A549 (cell line): ENCODE results near the gene AHCTF1. TPM values are rescaled to one million over a fixed set of nuclear protein-coding genes. Genes with fewer than 3 reads are reported as not detected.

Source experiments
- ATAC-seq, 2 experiments: fragments of 200-7000 bp in 1 of 2; fragments of >200 bp in 1 of 2; cut with Nextera tagmentation in 1 of 2; cut with Tn5 transposase in 1 of 2; 3 replicates each; pipeline versions ENCODE4 v1.8.0 to v1.9.1; 2018 to 2020; ENCODE audit warnings: mild to moderate bottlenecking in 1 of 2, moderate library complexity in 1 of 2
- CTCF ChIA-PET: fragments of 300-600 bp; sonication (Branson Sonifier 250); formaldehyde crosslinking; extraction: SDS; loops from one replicate; lab custom pipeline; 2021; ENCODE audit warnings: antibody characterized with exemption, inconsistent platforms; lab: Yijun Ruan, JAX
- POLR2A ChIA-PET: fragments of 350-600 bp; formaldehyde crosslinking; extraction: SDS; loops from one replicate; lab custom pipeline; 2021; ENCODE audit warnings: antibody characterized with exemption, inconsistent platforms; lab: Yijun Ruan, JAX
- DNase-seq, 2 experiments: peaks; one replicate each; pipeline versions ENCODE4 v3.0.0 to v3.0.0-alpha.2; 2011 to 2016; ENCODE audit warnings: low read depth in 1 of 2, low spot score in 1 of 2
- FAIRE-seq: peaks from 2 replicates; lab custom pipeline; 2011; peaks lifted over from hg19 to GRCh38; lab: Jason Lieb, UNC
- H3K27ac ChIP-seq, 2 experiments: fragments of >200 bp; sonication (Bioruptor Twin); formaldehyde crosslinking; 3 replicates each; pipeline ENCODE4 v1.5.1; 2016 to 2017
- H3K4me1 ChIP-seq: fragments of >200 bp; sonication (Bioruptor Twin); formaldehyde crosslinking; 3 replicates; pipeline ENCODE4 v1.6.1; 2016
- H3K4me2 ChIP-seq: fragments of >200 bp; sonication (Bioruptor Twin); formaldehyde crosslinking; 3 replicates; pipeline ENCODE4 v1.6.1; 2016
- H3K4me3 ChIP-seq: fragments of >200 bp; sonication (Bioruptor Twin); formaldehyde crosslinking; 3 replicates; pipeline ENCODE4 v1.5.1; 2016
- H3K9me3 ChIP-seq: fragments of >200 bp; sonication (Bioruptor Twin); formaldehyde crosslinking; 3 replicates; pipeline ENCODE4 v1.6.1; 2016
- ATOH8 ChIP-seq: fragments of 250-450 bp; sonication (Bioruptor Pico); IDR thresholded peaks from 2 replicates; pipeline ENCODE4 v1.5.0; 2020; ENCODE audit warnings: low read depth, mild to moderate bottlenecking, moderate library complexity
- CTCF ChIP-seq: fragments of >200 bp; sonication (Bioruptor Twin); formaldehyde crosslinking; IDR thresholded peaks from 3 replicates; pipeline ENCODE4 v1.5.1; 2016
- E2F6 ChIP-seq: IDR thresholded peaks from 2 replicates; pipeline ENCODE4 v1.6.1; 2012; ENCODE audit warnings: low read depth, borderline replicate concordance
- EHMT2 ChIP-seq: fragments of 200-600 bp; sonication (generic); IDR thresholded peaks from 2 replicates; pipeline ENCODE4 v1.6.1; 2016; ENCODE audit warnings: antibody characterized with exemption, low read depth, mild to moderate bottlenecking, moderate library complexity
- FOSB ChIP-seq: fragments of 250-450 bp; sonication (Bioruptor Pico); IDR thresholded peaks from 2 replicates; pipeline ENCODE4 v1.5.0; 2020; ENCODE audit warnings: mild to moderate bottlenecking, moderate library complexity
- HEYL ChIP-seq: fragments of 250-450 bp; sonication (Bioruptor Pico); IDR thresholded peaks from 2 replicates; pipeline ENCODE4 v1.8.0; 2021; ENCODE audit warnings: mild to moderate bottlenecking, moderate library complexity
- JUN ChIP-seq, 2 experiments: fragments of >200 bp; sonication (Bioruptor Twin); formaldehyde crosslinking; IDR thresholded peaks; 2 replicates in 1 of 2; 3 replicates in 1 of 2; pipeline ENCODE4 v1.6.1; 2016 to 2017
- JUNB ChIP-seq: fragments of >200 bp; sonication (Bioruptor Twin); formaldehyde crosslinking; IDR thresholded peaks from 2 replicates; pipeline ENCODE4 v1.6.1; 2016
- KDM5A ChIP-seq: fragments of 200-600 bp; sonication (generic); IDR thresholded peaks from 2 replicates; pipeline ENCODE4 v1.6.1; 2016; ENCODE audit warnings: antibody characterized with exemption, mild to moderate bottlenecking
- MAZ ChIP-seq: fragments of 150-350 bp; IDR thresholded peaks from 2 replicates; pipeline ENCODE4 v1.6.1; 2014; ENCODE audit warnings: antibody characterized with exemption, low read depth, low read length, borderline replicate concordance
- PBX3 ChIP-seq: IDR thresholded peaks from 2 replicates; pipeline ENCODE4 v1.6.1; 2012
- POLR2A ChIP-seq: IDR thresholded peaks from 2 replicates; pipeline ENCODE4 v1.6.1; 2012; ENCODE audit warnings: mild to moderate bottlenecking, low read length
- RAD21 ChIP-seq, 2 experiments: fragments of >200 bp in 1 of 2; sonication (Bioruptor Twin) in 1 of 2; formaldehyde crosslinking in 1 of 2; IDR thresholded peaks in 1 of 2; conservative IDR thresholded peaks in 1 of 2; 2 replicates in 1 of 2; 3 replicates in 1 of 2; pipeline ENCODE4 v1.6.1; 2012 to 2018; ENCODE audit warnings: inconsistent platforms in 1 of 2
- RCOR1 ChIP-seq: fragments of 150-350 bp; IDR thresholded peaks from 2 replicates; pipeline ENCODE4 v1.6.1; 2014; ENCODE audit warnings: antibody characterized with exemption, low read length, low read depth
- RNF2 ChIP-seq: fragments of 200-600 bp; sonication (generic); IDR thresholded peaks from 2 replicates; pipeline ENCODE4 v1.6.1; 2016; ENCODE audit warnings: low read depth, mild to moderate bottlenecking, antibody characterized with exemption, moderate library complexity, borderline replicate concordance
- SMC3 ChIP-seq: fragments of >200 bp; sonication (Bioruptor Twin); formaldehyde crosslinking; IDR thresholded peaks from 3 replicates; pipeline ENCODE4 v1.6.1; 2018; ENCODE audit warnings: inconsistent platforms
- TFCP2L1 ChIP-seq: fragments of 250-450 bp; sonication (Bioruptor Pico); IDR thresholded peaks from 2 replicates; pipeline ENCODE4 v1.5.0; 2021; ENCODE audit warnings: mild to moderate bottlenecking
- TP53 ChIP-seq: fragments of 250-450 bp; sonication (Bioruptor Pico); IDR thresholded peaks from 2 replicates; pipeline ENCODE4 v1.5.0; 2021; ENCODE audit warnings: mild to moderate bottlenecking, moderate library complexity
- ZNF302 ChIP-seq: fragments of 250-450 bp; sonication (Bioruptor Pico); IDR thresholded peaks from 2 replicates; pipeline ENCODE4 v1.9.0; 2021; ENCODE audit warnings: inconsistent platforms, mild to moderate bottlenecking, moderate library complexity
- ZSCAN20 ChIP-seq: fragments of 250-450 bp; sonication (Bioruptor Pico); IDR thresholded peaks from 2 replicates; pipeline ENCODE4 v1.8.0; 2022; ENCODE audit warnings: mild to moderate bottlenecking, moderate library complexity
- WGBS: methylation state at CpG from one replicate; pipeline ENCODE4 v1.1.6; 2017; ENCODE audit errors: missing lambda C conversion rate; 5-methylcytosine and 5-hydroxymethylcytosine counted together
- polyA plus RNA-seq, 4 experiments: library from polyadenylated mRNA; depleted of rRNA in 3 of 4; stranded (reverse); fragments of >200 nt; fragmentation: RNase III in 1 of 4; extraction: RNeasy Plus Mini Kit Qiagen cat#74134 plus additional on column Dnase treatment in 1 of 4; gene quantifications; 2 replicates in 3 of 4; 3 replicates in 1 of 4; pipeline ENCODE4 v1.2.3, GENCODE V29; 2011 to 2017

Gene AHCTF1
- polyA plus RNA-seq, 2 of the 4 experiments (the other 2 are of a cell fraction): 27.0 to 44.7 TPM

- peaks cover 4% of the 10 kb centered on the region; the same call in 1 of the 3 replicates for H3K9me3 ChIP-seq
- WGBS: 53% methylated on average over 6 of the region's 6 CpGs
- POLR2A ChIA-PET: no interaction called here
Measured at GRCh38 chr1:246803373-246803772, 128.4 kb downstream of the AHCTF1 start.

GRCh38 chr1:246801241-246802020 is 130.3 kb downstream of the AHCTF1 start:
- 69% methylated on average over 11 of the region's 11 CpGs for WGBS
- CTCF ChIA-PET: interaction anchor here (0.6 to 0.9 kb wide), 3 partner anchors 11 to 138 kb away, joined by 3 to 4 read pairs (median 3); no protein-coding TSS in a partner anchor
- no peak for FAIRE-seq
- no peak for TF ChIP-seq EHMT2
- no peak for TF ChIP-seq ZSCAN20 (CRISPR knock-in tag)
- no peak for TF ChIP-seq ZNF302 (CRISPR knock-in tag)
- TF ChIP-seq JUNB: no peak
- H3K9me3 ChIP-seq: peaks cover 4% of the 10 kb centered on the region; the same call in 1 of the 3 replicates
- no peak overlapping the region for H3K4me2 ChIP-seq
- DNase-seq: no peak
- POLR2A ChIA-PET: no interaction called here
- no peak for ATAC-seq
- no peaks in the 10 kb centered on the region for H3K4me1 ChIP-seq
- no peak overlapping the region for H3K4me3 ChIP-seq
- no peak overlapping the region for H3K27ac ChIP-seq

More at GRCh38 chr1:246803373-246803772, 128.4 kb downstream of the AHCTF1 start:
- Histone ChIP-seq H3K4me3 (no peak overlapping the region), H3K4me2 (no peak overlapping the region), H3K27ac (no peak overlapping the region), H3K4me1 (no peaks in the 10 kb centered on the region)
- FAIRE-seq (no peak), ATAC-seq (no peak), DNase-seq (no peak)
- CTCF ChIA-PET: interaction anchor here (0.7 kb wide), 1 partner anchor 128 kb away, joined by 3 read pairs; the partner anchor contains the start of gene AHCTF1
- TF ChIP-seq JUN (IDR thresholded peaks at IDR 0.05) (no peak), PBX3 (no peak), RAD21 (conservative IDR thresholded peaks at IDR 0.05 in 1 of 2, IDR thresholded peaks at IDR 0.05 in 1 of 2) (no peak), POLR2A (no peak), E2F6 (no peak), ZNF302 (CRISPR knock-in tag) (no peak)
- TF ChIP-seq, all 56 proteins: peak for 0

GRCh38 chr1:246800756-246801155 is 131.0 kb downstream of the AHCTF1 start:
- Histone ChIP-seq H3K9me3 (peaks cover 4% of the 10 kb centered on the region; the same call in 1 of the 3 replicates), H3K4me3 (no peak overlapping the region), H3K4me2 (no peak overlapping the region), H3K4me1 (no peaks in the 10 kb centered on the region), H3K27ac (no peak overlapping the region)
- CTCF ChIA-PET: interaction anchor here (0.6 to 0.9 kb wide), 3 partner anchors 12 to 138 kb away, joined by 3 to 4 read pairs (median 3); no protein-coding TSS in a partner anchor
- 74% methylated on average over 10 of the region's 10 CpGs for WGBS
- TF ChIP-seq ZSCAN20 (CRISPR knock-in tag) (no peak), RCOR1 (no peak), RAD21 (conservative IDR thresholded peaks at IDR 0.05 in 1 of 2, IDR thresholded peaks at IDR 0.05 in 1 of 2) (no peak), ATOH8 (CRISPR knock-in tag) (no peak), JUNB (no peak), CTCF (no peak), EHMT2 (no peak), HEYL (CRISPR knock-in tag) (no peak), FOSB (CRISPR knock-in tag) (no peak), MAZ (no peak), JUN (IDR thresholded peaks at IDR 0.05) (no peak), E2F6 (no peak), TFCP2L1 (CRISPR knock-in tag) (no peak), ZNF302 (CRISPR knock-in tag) (no peak), TP53 (no peak), SMC3 (no peak), RNF2 (no peak), KDM5A (no peak)
- DNase-seq: no peak
- no peak for FAIRE-seq
- POLR2A ChIA-PET: no interaction called here
- no peak for ATAC-seq
